ENCODE results near the gene NUP93. TPM values are rescaled to one million over a fixed set of nuclear protein-coding genes. Genes with fewer than 3 reads are reported as not detected.

The NUP93 gene
- total RNA-seq, 1 experiment from 2014 or later, result 144 TPM

- H3K9ac ChIP-seq (ENCODE audit: low read length), result no peak overlapping the region
- CTCF ChIA-PET, result no interaction called here
- H3K4me3 ChIP-seq (replicated peaks in 1 of 2; ENCODE audit: low read depth in 1 of 2, low read length in 2 of 2), result no peak overlapping the region
- no peaks in the 10 kb centered on the region for H3K36me3 ChIP-seq (ENCODE audit: control insufficient read depth in 1 of 2, insufficient read depth in 2 of 2, low read length in 2 of 2)
- peaks cover 12% of the 10 kb centered on the region in 2 experiments for H3K4me1 ChIP-seq (ENCODE audit: control insufficient read depth in 1 of 2, insufficient read depth in 2 of 2, low read length in 2 of 2)
- no peaks in the 10 kb centered on the region for H3K9me2 ChIP-seq (ENCODE audit: insufficient read depth)
- BruUV-seq (replicated peaks), result no TSS peak
- no peak for ATAC-seq
- RAD21 ChIA-PET (ENCODE audit: low non-redundant PET in 1 of 2, low total read pairs in 2 of 2, uncharacterized antibody in 2 of 2, unreplicated experiment in 2 of 2), result no interaction called here
- no peak overlapping the region for H2AFZ ChIP-seq (ENCODE audit: low read depth, low read length, poor library complexity, severe bottlenecking)
- H3K4me2 ChIP-seq (ENCODE audit: low read length), result no peak overlapping the region
- intact Hi-C loops (cut with micrococcal nuclease), result loop anchor here (2.0 kb wide), 1 partner anchor 303 kb away; no protein-coding TSS in a partner anchor
- TF ChIP-seq ZFX (IDR thresholded peaks at IDR 0.05) (no peak), EZH2phosphoT487 (IDR thresholded peaks at IDR 0.05; ENCODE audit: borderline replicate concordance) (no peak), JUND (IDR thresholded peaks at IDR 0.05) (no peak), ZNF274 (IDR thresholded peaks at IDR 0.05; ENCODE audit: low read depth, low read length) (no peak), CBX3 (IDR thresholded peaks at IDR 0.05; ENCODE audit: low read depth) (no peak), EGR1 (IDR thresholded peaks at IDR 0.05; ENCODE audit: low read depth) (no peak), POLR2AphosphoS5 (IDR thresholded peaks at IDR 0.05; ENCODE audit: low read depth, low read length) (no peak), RAD21 (IDR thresholded peaks at IDR 0.05; ENCODE audit: low read depth) (no peak), SRF (IDR thresholded peaks at IDR 0.05; ENCODE audit: low read depth) (no peak)
- no peak overlapping the region for H3K27ac ChIP-seq (ENCODE audit: low read depth, low read length)
- POLR2A ChIA-PET, result no interaction called here
- H4K20me1 ChIP-seq (ENCODE audit: insufficient read depth), result no peaks in the 10 kb centered on the region
- no peak for DNase-seq (ENCODE audit: low read depth, low spot score)
- no peaks in the 10 kb centered on the region for H3K27me3 ChIP-seq (ENCODE audit: insufficient read depth, low read length)
- H3K9me3 ChIP-seq (ENCODE audit: control insufficient read depth in 1 of 2, insufficient read depth in 1 of 2, low read depth in 1 of 2, low read length in 2 of 2), result no peaks in the 10 kb centered on the region
- H3K79me2 ChIP-seq (ENCODE audit: insufficient read depth, low read length), result no peaks in the 10 kb centered on the region
Observed at GRCh38 chr16:56865394-56866062, 135.6 kb downstream of the NUP93 start.

All from HCT116 (cell line).